Body of pancreas (tissue), 4 donors: ENCODE data around the gene SCFD2. TPM values are rescaled to one million over a fixed set of nuclear protein-coding genes. Genes with fewer than 3 reads are reported as not detected.

ENCODE experiments used
- ATAC-seq: fragments of 150-250 bp; one replicate; pipeline ENCODE4 v1.9.1; 2016
- DNase-seq, 4 donors: peaks; one replicate each; pipeline ENCODE4 v3.0.0-alpha.2; 2019
- H3K27ac ChIP-seq, 4 donors: fragments of 200-600 bp; sonication (generic); 1 replicate in 3 of 4; 2 replicates in 1 of 4; pipeline versions ENCODE4 v1.5.1 to v1.6.1; 2016 to 2019; ENCODE audit warnings: mild to moderate bottlenecking in 1 of 4, mixed read lengths in 1 of 4, moderate library complexity in 1 of 4
- H3K27me3 ChIP-seq, 2 donors: fragments of 200-600 bp; sonication (generic); one replicate each; pipeline ENCODE4 v1.6.0; 2016; ENCODE audit warnings: mild to moderate bottlenecking in 1 of 2
- H3K36me3 ChIP-seq, 2 donors: fragments of 200-600 bp; sonication (generic); replicated peaks in 1 of 2; 2 replicates each; pipeline ENCODE4 v1.5.1; 2016; ENCODE audit warnings: low read depth in 2 of 2; ENCODE audit not compliant: insufficient read depth in 1 of 2
- H3K4me1 ChIP-seq: fragments of 200-600 bp; sonication (generic); one replicate; pipeline ENCODE4 v1.6.0; 2016
- H3K4me3 ChIP-seq, 2 donors: fragments of 200-600 bp; sonication (generic); 1 replicate in 1 of 2; 2 replicates in 1 of 2; pipeline ENCODE4 v1.5.1; 2016 to 2019
- H3K9me3 ChIP-seq, 3 donors: fragments of 200-600 bp; sonication (generic); 1 replicate in 2 of 3; 2 replicates in 1 of 3; pipeline ENCODE4 v1.5.1; 2016
- CTCF ChIP-seq, 7 experiments: fragments of 450-650 bp in 4 of 7; fragments of 200-600 bp in 3 of 7; sonication (generic) in 3 of 7; IDR thresholded peaks; one replicate each; pipeline ENCODE4 v1.5.1; 2016 to 2019; ENCODE audit warnings: antibody characterized with exemption in 7 of 7
- POLR2A ChIP-seq, 3 donors: fragments of 450-650 bp; IDR thresholded peaks; one replicate each; pipeline ENCODE4 v1.6.1; 2016; ENCODE audit warnings: antibody characterized with exemption in 3 of 3, mild to moderate bottlenecking in 2 of 3
- WGBS, 2 donors: methylation state at CpG; one replicate each; pipeline ENCODE4 v1.1.5; 2017; 5-methylcytosine and 5-hydroxymethylcytosine counted together
- intact Hi-C: fragments of 100-400 bp; cut with DNase I; formaldehyde crosslinking; loops from one replicate; pipeline ENCODE4 v1.15.1; 2023
- total RNA-seq, 2 donors: library from RNA; depleted of rRNA; stranded (reverse); fragments of >200 nt; gene quantifications; one replicate each; pipeline ENCODE4 v1.1.0, GENCODE V29; 2016

SCFD2 gene
- total RNA-seq, 2 donors from 2014 or later: 17.9 to 53.7 TPM

- no peaks in the 10 kb centered on the region for H3K27me3 ChIP-seq
- H3K36me3 ChIP-seq: no peaks in the 10 kb centered on the region
- no peak overlapping the region for H3K27ac ChIP-seq
- ATAC-seq (no peak), DNase-seq (no peak)
- intact Hi-C loops: no loop called here
- peaks cover 54% of the 10 kb centered on the region for H3K4me1 ChIP-seq
- 58 to 62% methylated on average over 5 of the region's 5 CpGs for WGBS, 2 donors
- no peak overlapping the region for H3K4me3 ChIP-seq
- no peaks in the 10 kb centered on the region for H3K9me3 ChIP-seq
- TF ChIP-seq CTCF (IDR thresholded peaks at IDR 0.05): no peak
- no peak for TF ChIP-seq POLR2A (IDR thresholded peaks at IDR 0.05)
These were observed 349.6 kb downstream of the SCFD2 start for GRCh38 chr4:53016099-53016820.

GRCh38 chr4:53015681-53016080 is 350.2 kb downstream of the SCFD2 start:
- no peak overlapping the region for H3K27ac ChIP-seq
- TF ChIP-seq POLR2A (IDR thresholded peaks at IDR 0.05) (no peak), CTCF (IDR thresholded peaks at IDR 0.05) (peak; percentile 17 to 66 (median 54))
- no peaks in the 10 kb centered on the region for H3K36me3 ChIP-seq
- peaks cover 59% of the 10 kb centered on the region for H3K4me1 ChIP-seq
- ATAC-seq: no peak
- H3K27me3 ChIP-seq: no peaks in the 10 kb centered on the region
- no peaks in the 10 kb centered on the region for H3K9me3 ChIP-seq
- 28 to 32% methylated on average over 5 of the region's 5 CpGs for WGBS, 2 donors
- H3K4me3 ChIP-seq: no peak overlapping the region
- peak in 2 of 4 donors; percentile 33 to 43 for DNase-seq
- intact Hi-C loops: no loop called here

- DNase-seq: no peak
- WGBS, 2 donors: 45 to 71% methylated on average over 2 of the region's 2 CpGs
- no peaks in the 10 kb centered on the region for H3K27me3 ChIP-seq
- peaks cover 59% of the 10 kb centered on the region for H3K4me1 ChIP-seq
- peak overlapping the region in 2 of 4 donors; percentile 3 to 8 for H3K27ac ChIP-seq
- ATAC-seq: no peak
- H3K36me3 ChIP-seq: no peaks in the 10 kb centered on the region
- H3K4me3 ChIP-seq: no peak overlapping the region
- TF ChIP-seq CTCF (IDR thresholded peaks at IDR 0.05): no peak
- no peak for TF ChIP-seq POLR2A (IDR thresholded peaks at IDR 0.05)
- intact Hi-C loops: no loop called here
- no peaks in the 10 kb centered on the region for H3K9me3 ChIP-seq
These were observed 351.0 kb downstream of the SCFD2 start for GRCh38 chr4:53014881-53015280.

- Histone ChIP-seq H3K4me1 (peaks cover 62% of the 10 kb centered on the region), H3K36me3 (no peaks in the 10 kb centered on the region), H3K9me3 (no peaks in the 10 kb centered on the region), H3K4me3 (no peak overlapping the region), H3K27ac (peak overlapping the region in 2 of 4 donors; percentile 3 to 8), H3K27me3 (no peaks in the 10 kb centered on the region)
- 79 to 80% methylated on average over 5 of the region's 5 CpGs for WGBS, 2 donors
- intact Hi-C loops: no loop called here
- DNase-seq (peak in 2 of 4 donors; percentile 24 to 48), ATAC-seq (no peak)
- TF ChIP-seq CTCF (IDR thresholded peaks at IDR 0.05) (no peak), POLR2A (IDR thresholded peaks at IDR 0.05) (no peak)
These were observed 351.7 kb downstream of the SCFD2 start for GRCh38 chr4:53013873-53014775.
